Measurements from ENCODE around the gene FKBP2.

FKBP2 gene

GRCh38 chr11:64240435-64241240, at the start of gene FKBP2:
FKBP2 (plus strand) TSS chr11:64241095; CDS start chr11:64242388, 1,293 bp downstream.
- peak; percentile 94 to 98 for DNase-seq (ENCODE audit: low read depth in 1 of 2, low spot score in 1 of 2)

- DNase-seq (ENCODE audit: low read depth in 1 of 2, low spot score in 1 of 2): no peak
These were observed 48.5 kb upstream of the FKBP2 start for GRCh38 chr11:64192434-64192833.

- DNase-seq (ENCODE audit: low read depth in 1 of 2, low spot score in 1 of 2): no peak
These were observed 44.3 kb upstream of the FKBP2 start for GRCh38 chr11:64196626-64197025.

- DNase-seq (ENCODE audit: low read depth in 1 of 2, low spot score in 1 of 2): no peak
These were observed 42.4 kb upstream of the FKBP2 start for GRCh38 chr11:64198511-64198910.

- no peak for DNase-seq (ENCODE audit: low read depth in 1 of 2, low spot score in 1 of 2)
These were observed 39.4 kb upstream of the FKBP2 start for GRCh38 chr11:64201543-64201942.

- DNase-seq (ENCODE audit: low read depth in 1 of 2, low spot score in 1 of 2): no peak
These were observed 37.9 kb upstream of the FKBP2 start for GRCh38 chr11:64202992-64203391.

GRCh38 chr11:64203421-64204079, 37.3 kb upstream of the FKBP2 start:
- DNase-seq (ENCODE audit: low read depth in 1 of 2, low spot score in 1 of 2): no peak

GRCh38 chr11:64204080-64204440, 36.8 kb upstream of the FKBP2 start:
- no peak for DNase-seq (ENCODE audit: low read depth in 1 of 2, low spot score in 1 of 2)

- DNase-seq (ENCODE audit: low read depth in 1 of 2, low spot score in 1 of 2): peak; percentile 69 to 71
These were observed 36.4 kb upstream of the FKBP2 start for GRCh38 chr11:64204464-64204989.

- DNase-seq (ENCODE audit: low read depth in 1 of 2, low spot score in 1 of 2): peak; percentile 30 to 44
These were observed 34.2 kb upstream of the FKBP2 start, which contains the start of gene FERMT3 for GRCh38 chr11:64206457-64207255. FERMT3 (plus strand) TSS chr11:64206721; CDS start chr11:64207365, 644 bp downstream.

- DNase-seq (ENCODE audit: low read depth in 1 of 2, low spot score in 1 of 2): peak; percentile 29 to 67
These were observed 33.4 kb upstream of the FKBP2 start for GRCh38 chr11:64207256-64208085.

- DNase-seq (ENCODE audit: low read depth in 1 of 2, low spot score in 1 of 2): no peak
These were observed 32.7 kb upstream of the FKBP2 start for GRCh38 chr11:64208086-64208795.

GRCh38 chr11:64208796-64209562, 31.9 kb upstream of the FKBP2 start:
- DNase-seq (ENCODE audit: low read depth in 1 of 2, low spot score in 1 of 2): no peak

- no peak for DNase-seq (ENCODE audit: low read depth in 1 of 2, low spot score in 1 of 2)
These were observed 31.4 kb upstream of the FKBP2 start for GRCh38 chr11:64209563-64209843.

GRCh38 chr11:64210301-64211020, 30.4 kb upstream of the FKBP2 start:
- no peak for DNase-seq (ENCODE audit: low read depth in 1 of 2, low spot score in 1 of 2)

- DNase-seq (ENCODE audit: low read depth in 1 of 2, low spot score in 1 of 2): no peak
These were observed 29.6 kb upstream of the FKBP2 start for GRCh38 chr11:64211181-64211872.

GRCh38 chr11:64216879-64217278, 24.0 kb upstream of the FKBP2 start:
- no peak for DNase-seq (ENCODE audit: low read depth in 1 of 2, low spot score in 1 of 2)
